Hepatocyte (in vitro differentiated cells): ENCODE data around the gene URI1. TPM values are rescaled to one million over a fixed set of nuclear protein-coding genes. Genes with fewer than 3 reads are reported as not detected.

Experiments
- DNase-seq: peaks from one replicate; pipeline ENCODE4 v3.0.0-alpha.2; 2016; ENCODE audit warnings: low spot score
- H2AFZ ChIP-seq: fragments of 200-600 bp; sonication (generic); 2 replicates; pipeline ENCODE4 v1.6.0; 2016; ENCODE audit warnings: antibody characterized with exemption, mild to moderate bottlenecking
- H3K27ac ChIP-seq: fragments of 200-600 bp; sonication (generic); 2 replicates; pipeline ENCODE4 v1.5.1; 2016; ENCODE audit warnings: mild to moderate bottlenecking
- H3K27me3 ChIP-seq: fragments of 200-600 bp; sonication (generic); 2 replicates; pipeline ENCODE4 v1.6.1; 2016
- H3K36me3 ChIP-seq: fragments of 200-600 bp; sonication (generic); replicated peaks from 2 replicates; pipeline ENCODE4 v1.5.1; 2016; ENCODE audit warnings: low read depth; ENCODE audit not compliant: insufficient read depth
- H3K4me1 ChIP-seq: fragments of 200-600 bp; sonication (generic); 2 replicates; pipeline ENCODE4 v1.5.1; 2016; ENCODE audit warnings: mild to moderate bottlenecking, moderate library complexity; ENCODE audit not compliant: insufficient read depth
- H3K4me2 ChIP-seq: fragments of 200-600 bp; sonication (generic); 2 replicates; pipeline ENCODE4 v1.6.0; 2016
- H3K4me3 ChIP-seq: fragments of 200-600 bp; sonication (generic); 2 replicates; pipeline ENCODE4 v1.5.1; 2016; ENCODE audit warnings: mild to moderate bottlenecking
- H3K79me2 ChIP-seq: fragments of 200-600 bp; sonication (generic); 2 replicates; pipeline ENCODE4 v1.6.0; 2017; ENCODE audit warnings: mild to moderate bottlenecking
- H3K9me2 ChIP-seq: fragments of 200-600 bp; sonication (generic); replicated peaks from 2 replicates; pipeline ENCODE4 v1.6.0; 2017; ENCODE audit warnings: mild to moderate bottlenecking; ENCODE audit not compliant: insufficient read depth
- H3K9me3 ChIP-seq: fragments of 200-600 bp; sonication (generic); 2 replicates; pipeline ENCODE4 v1.5.1; 2016; ENCODE audit warnings: low read depth, mild to moderate bottlenecking
- H4K20me1 ChIP-seq: fragments of 200-600 bp; sonication (generic); 2 replicates; pipeline ENCODE4 v1.6.0; 2016; ENCODE audit warnings: mild to moderate bottlenecking; ENCODE audit not compliant: insufficient read depth, poor library complexity, severe bottlenecking
- EZH2 ChIP-seq: fragments of 200-600 bp; sonication (generic); IDR thresholded peaks from 2 replicates; pipeline ENCODE4 v1.6.1; 2016; ENCODE audit warnings: antibody characterized with exemption, mild to moderate bottlenecking, borderline replicate concordance
- EZH2phosphoT487 ChIP-seq: fragments of 200-600 bp; sonication (generic); IDR thresholded peaks from one replicate; pipeline ENCODE4 v1.6.1; 2018; ENCODE audit warnings: antibody characterized with exemption, mild to moderate bottlenecking, low read depth, moderate library complexity; ENCODE audit not compliant: unreplicated experiment, severe bottlenecking
- WGBS: methylation state at CpG from one replicate; pipeline ENCODE4 v1.1.6; 2016; ENCODE audit warnings: low lambda C conversion rate; ENCODE audit errors: missing lambda C conversion rate; 5-methylcytosine and 5-hydroxymethylcytosine counted together
- polyA plus RNA-seq: library from polyadenylated mRNA; unstranded; fragments of >200 nt; fragmentation: Nextera tagmentation; extraction: Ambion mirVana; gene quantifications from 2 replicates; pipeline ENCODE4 v1.2.1, GENCODE V29; 2016
- total RNA-seq: library from RNA; depleted of rRNA; stranded (reverse); fragments of >200 nt; gene quantifications from 2 replicates; pipeline ENCODE4 v1.2.3, GENCODE V29; 2014
- TF ChIP-seq, protein P1 (sequence below): fragments of 200-600 bp; sonication (generic); IDR thresholded peaks from 2 replicates; pipeline ENCODE4 v1.5.1; 2016; ENCODE audit warnings: antibody characterized with exemption, mild to moderate bottlenecking; ENCODE audit not compliant: poor library complexity

Gene URI1
- total and polyA plus RNA-seq, 2 experiments from 2014 or later: 50.0 to 66.7 TPM

- Histone ChIP-seq H3K79me2 (no peaks in the 10 kb centered on the region), H3K4me2 (no peak overlapping the region), H3K4me1 (no peaks in the 10 kb centered on the region), H3K9me3 (peaks cover 6% of the 10 kb centered on the region), H3K9me2 (no peaks in the 10 kb centered on the region), H3K27ac (no peak overlapping the region), H2AFZ (no peak overlapping the region), H3K4me3 (no peak overlapping the region), H3K27me3 (no peaks in the 10 kb centered on the region), H4K20me1 (no peaks in the 10 kb centered on the region), H3K36me3 (no peaks in the 10 kb centered on the region)
- no peak for DNase-seq
- WGBS: 96% methylated on average over 1 of the region's 1 CpG
- TF ChIP-seq EZH2 (no peak), EZH2phosphoT487 (no peak)
- TF ChIP-seq, protein P1, sequence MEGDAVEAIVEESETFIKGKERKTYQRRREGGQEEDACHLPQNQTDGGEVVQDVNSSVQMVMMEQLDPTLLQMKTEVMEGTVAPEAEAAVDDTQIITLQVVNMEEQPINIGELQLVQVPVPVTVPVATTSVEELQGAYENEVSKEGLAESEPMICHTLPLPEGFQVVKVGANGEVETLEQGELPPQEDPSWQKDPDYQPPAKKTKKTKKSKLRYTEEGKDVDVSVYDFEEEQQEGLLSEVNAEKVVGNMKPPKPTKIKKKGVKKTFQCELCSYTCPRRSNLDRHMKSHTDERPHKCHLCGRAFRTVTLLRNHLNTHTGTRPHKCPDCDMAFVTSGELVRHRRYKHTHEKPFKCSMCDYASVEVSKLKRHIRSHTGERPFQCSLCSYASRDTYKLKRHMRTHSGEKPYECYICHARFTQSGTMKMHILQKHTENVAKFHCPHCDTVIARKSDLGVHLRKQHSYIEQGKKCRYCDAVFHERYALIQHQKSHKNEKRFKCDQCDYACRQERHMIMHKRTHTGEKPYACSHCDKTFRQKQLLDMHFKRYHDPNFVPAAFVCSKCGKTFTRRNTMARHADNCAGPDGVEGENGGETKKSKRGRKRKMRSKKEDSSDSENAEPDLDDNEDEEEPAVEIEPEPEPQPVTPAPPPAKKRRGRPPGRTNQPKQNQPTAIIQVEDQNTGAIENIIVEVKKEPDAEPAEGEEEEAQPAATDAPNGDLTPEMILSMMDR: no peak
Measured at GRCh38 chr19:30026933-30027332, 84.9 kb downstream of the URI1 start.

DNA sequence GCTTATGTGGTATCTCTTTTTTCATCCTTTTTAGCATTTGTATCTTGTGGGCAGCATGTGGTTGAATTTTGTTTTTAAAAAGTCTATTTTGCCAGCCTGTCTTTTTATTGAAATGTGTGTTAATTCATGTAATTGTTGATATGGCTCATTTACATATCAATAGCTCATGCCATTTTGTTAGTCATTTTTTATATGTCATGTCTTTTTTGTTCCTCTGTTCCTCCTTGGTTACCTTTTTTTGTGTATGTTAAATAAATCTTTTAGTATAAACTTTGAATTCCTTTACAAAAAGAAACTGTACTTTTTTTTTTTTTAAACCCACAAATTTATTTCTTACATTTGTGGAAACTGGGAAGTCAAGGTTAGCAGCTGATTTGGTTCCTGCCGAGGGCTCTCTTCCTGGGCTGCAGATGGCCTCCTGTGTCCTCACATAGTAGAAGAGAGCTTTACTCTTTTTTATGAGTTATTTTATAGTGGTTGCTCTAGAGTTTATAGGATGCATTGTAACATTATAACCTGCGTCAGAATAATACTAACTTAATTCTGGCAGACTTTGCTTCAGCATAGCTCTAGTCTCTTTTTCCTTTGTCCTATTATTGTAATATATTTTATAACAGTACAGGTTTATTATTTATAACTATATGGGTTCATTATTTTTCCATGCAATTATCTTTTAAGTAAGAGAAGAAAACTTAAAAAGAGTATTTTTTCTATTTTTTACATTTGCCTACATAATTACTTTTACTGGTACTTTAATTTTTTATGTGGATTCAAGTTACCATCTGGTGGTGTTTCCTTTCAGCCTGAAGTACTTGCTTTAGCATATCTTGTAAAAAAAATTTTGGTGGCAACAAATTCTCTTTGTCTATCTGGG is 86.3 kb downstream of the URI1 start:
- 49% methylated on average over 2 of the region's 2 CpGs for WGBS
- H3K4me1 ChIP-seq: no peaks in the 10 kb centered on the region
- no peak for DNase-seq
- H3K79me2 ChIP-seq: no peaks in the 10 kb centered on the region
- H3K9me3 ChIP-seq: no peaks in the 10 kb centered on the region
- H3K4me3 ChIP-seq: no peak overlapping the region
- H2AFZ ChIP-seq: no peak overlapping the region
- no peak overlapping the region for H3K4me2 ChIP-seq
- TF ChIP-seq, protein P1: no peak
- no peak for TF ChIP-seq EZH2
- no peak for TF ChIP-seq EZH2phosphoT487
- H4K20me1 ChIP-seq: no peaks in the 10 kb centered on the region
- no peaks in the 10 kb centered on the region for H3K9me2 ChIP-seq
- H3K27me3 ChIP-seq: no peaks in the 10 kb centered on the region
- peak overlapping the region; percentile 21 for H3K27ac ChIP-seq
- H3K36me3 ChIP-seq: no peaks in the 10 kb centered on the region

DNA sequence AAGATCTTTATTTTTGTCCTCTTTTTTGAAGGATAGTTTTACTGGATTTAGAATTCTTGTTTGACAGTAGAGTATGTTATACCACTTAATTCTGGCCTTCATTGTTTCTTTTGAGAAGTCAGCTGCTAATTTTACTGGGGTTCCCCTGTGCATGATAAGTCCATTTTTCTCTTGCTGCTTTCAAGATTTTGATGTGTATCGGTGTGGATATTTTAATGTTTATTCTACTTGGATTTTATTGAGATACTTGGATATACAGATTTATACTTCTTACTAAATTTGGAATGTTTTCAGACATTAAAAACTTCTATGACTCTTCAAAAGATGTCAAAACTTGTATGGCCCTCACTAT is 86.9 kb downstream of the URI1 start:
- Histone ChIP-seq H3K9me2 (no peaks in the 10 kb centered on the region), H3K36me3 (no peaks in the 10 kb centered on the region), H3K4me3 (no peak overlapping the region), H3K4me2 (no peak overlapping the region), H2AFZ (no peak overlapping the region), H3K27ac (peak overlapping the region; percentile 21), H3K79me2 (no peaks in the 10 kb centered on the region), H4K20me1 (no peaks in the 10 kb centered on the region), H3K4me1 (no peaks in the 10 kb centered on the region), H3K27me3 (no peaks in the 10 kb centered on the region), H3K9me3 (no peaks in the 10 kb centered on the region)
- TF ChIP-seq EZH2 (no peak), EZH2phosphoT487 (no peak)
- TF ChIP-seq, protein P1: no peak
- 79% methylated on average over 1 of the region's 1 CpG for WGBS
- DNase-seq: no peak
